Limb (tissue), 2 donors: ENCODE measurements around the gene CNNM2.
"Not testable (repeated sequence)": the region's sequence is repeated elsewhere in the genome, so short reads cannot be mapped to it uniquely, and the experiment has no call there.

Experiments
- DNase-seq, 2 donors: peaks; one replicate each; pipeline ENCODE4 v3.0.0-alpha.2; 2016; ENCODE audit errors: extremely low spot score in 2 of 2

Gene CNNM2

GRCh38 chr10:103103989-103104388, 185.9 kb downstream of the CNNM2 start:
- DNase-seq = no peak

GRCh38 chr10:103104721-103105120, 186.6 kb downstream of the CNNM2 start:
- DNase-seq = no peak

- no peak for DNase-seq
These were observed 187.4 kb downstream of the CNNM2 start for GRCh38 chr10:103105462-103105861.

- no peak for DNase-seq
These were observed 188.4 kb downstream of the CNNM2 start for GRCh38 chr10:103106539-103106938.

GRCh38 chr10:103109821-103110220, 191.7 kb downstream of the CNNM2 start:
- no peak for DNase-seq

- no peak for DNase-seq
These were observed 192.3 kb downstream of the CNNM2 start for GRCh38 chr10:103110407-103110806.

- peak in 1 of 2 donors; percentile 51 for DNase-seq
These were observed 193.2 kb downstream of the CNNM2 start for GRCh38 chr10:103111031-103111917.

- DNase-seq = no peak
These were observed 194.1 kb downstream of the CNNM2 start for GRCh38 chr10:103111918-103112877.

- no peak for DNase-seq
These were observed 196.8 kb downstream of the CNNM2 start for GRCh38 chr10:103114876-103115275.

- DNase-seq = no peak
These were observed 199.2 kb downstream of the CNNM2 start for GRCh38 chr10:103117247-103117646.

- no peak for DNase-seq
These were observed 202.5 kb downstream of the CNNM2 start for GRCh38 chr10:103120546-103120945.

GRCh38 chr10:103120977-103121735, 203.1 kb downstream of the CNNM2 start:
- DNase-seq = no peak

- DNase-seq = no peak
These were observed 205.4 kb downstream of the CNNM2 start for GRCh38 chr10:103123282-103124024.

- no peak for DNase-seq
These were observed 206.5 kb downstream of the CNNM2 start for GRCh38 chr10:103124420-103125096.

GRCh38 chr10:103125323-103126267, 207.5 kb downstream of the CNNM2 start:
- DNase-seq = no peak

GRCh38 chr10:103127241-103127640, 209.1 kb downstream of the CNNM2 start:
- no peak for DNase-seq

GRCh38 chr10:103130180-103130579, 212.1 kb downstream of the CNNM2 start:
- DNase-seq = not testable (repeated sequence)

- DNase-seq = no peak
These were observed 212.8 kb downstream of the CNNM2 start for GRCh38 chr10:103130910-103131309.

- not testable (repeated sequence) for DNase-seq
These were observed 217.1 kb downstream of the CNNM2 start for GRCh38 chr10:103135168-103135567.
